IMR-90 (cell line): Measurements from ENCODE around the gene BNIP5. TPM values are rescaled to one million over a fixed set of nuclear protein-coding genes. Genes with fewer than 3 reads are reported as not detected.

Experiments
- ATAC-seq: fragments of 200-7000 bp; cut with Tn5 transposase; 2 replicates; pipeline ENCODE4 v1.9.1; 2020; ENCODE audit warnings: low read depth, mild to moderate bottlenecking, moderate library complexity
- BruUV-seq: library from RNA; stranded (reverse); fragments of 400-500 nt; replicated peaks from 2 replicates; lab custom pipeline; 2021; lab: Mats Ljungman, UMichigan
- CTCF ChIA-PET: fragments of 300-600 bp; formaldehyde crosslinking; extraction: SDS; loops from one replicate; lab custom pipeline; 2021; ENCODE audit warnings: antibody characterized with exemption; lab: Yijun Ruan, JAX
- POLR2A ChIA-PET: fragments of 300-600 bp; sonication (Branson Sonifier 250); formaldehyde crosslinking; loops from one replicate; lab custom pipeline; 2022; ENCODE audit warnings: antibody characterized with exemption; ENCODE audit not compliant: unreplicated experiment; lab: Charles Lee
- DNase-seq: peaks from one replicate; pipeline ENCODE4 v3.0.0; 2013
- H2AFZ ChIP-seq: replicated peaks from 2 replicates; pipeline ENCODE3; 2013; ENCODE audit warnings: low read length, mild to moderate bottlenecking; ENCODE audit not compliant: poor library complexity
- H2AK5ac ChIP-seq: 2 replicates; pipeline ENCODE4 v1.6.1; 2013; ENCODE audit warnings: low read depth, low read length, inconsistent platforms
- H2AK9ac ChIP-seq: replicated peaks from 2 replicates; pipeline ENCODE3; 2013; ENCODE audit warnings: mild to moderate bottlenecking, low read depth, low read length, moderate library complexity; ENCODE audit not compliant: poor library complexity
- H2BK120ac ChIP-seq: 2 replicates; pipeline ENCODE4 v1.6.1; 2013; ENCODE audit warnings: low read depth, low read length, inconsistent platforms
- H2BK15ac ChIP-seq: 3 replicates; pipeline ENCODE4 v1.6.1; 2013; ENCODE audit warnings: low read depth, low read length, inconsistent platforms
- H2BK20ac ChIP-seq: 2 replicates; pipeline ENCODE4 v1.6.1; 2013; ENCODE audit warnings: low read depth, mild to moderate bottlenecking, inconsistent platforms, low read length, moderate library complexity
- H2BK5ac ChIP-seq: 2 replicates; pipeline ENCODE4 v1.6.1; 2013; ENCODE audit warnings: mild to moderate bottlenecking, low read depth, low read length, inconsistent platforms; ENCODE audit not compliant: poor library complexity, severe bottlenecking
- H3K14ac ChIP-seq: replicated peaks from 2 replicates; pipeline ENCODE4 v1.6.1; 2013; ENCODE audit warnings: low read depth, low read length, inconsistent platforms
- H3K18ac ChIP-seq: 2 replicates; pipeline ENCODE4 v1.6.1; 2013; ENCODE audit warnings: low read depth, low read length, control low read depth
- H3K23ac ChIP-seq: 2 replicates; pipeline ENCODE4 v1.6.1; 2013; ENCODE audit warnings: low read depth, low read length, inconsistent platforms
- H3K27ac ChIP-seq: 2 replicates; pipeline ENCODE4 v1.5.1; 2013; ENCODE audit warnings: mild to moderate bottlenecking, control low read depth, low read length; ENCODE audit not compliant: insufficient read depth
- H3K27me3 ChIP-seq: 2 replicates; pipeline ENCODE4 v1.6.1; 2013; ENCODE audit warnings: low read length; ENCODE audit not compliant: control insufficient read depth, insufficient read depth
- H3K36me3 ChIP-seq: 2 replicates; pipeline ENCODE4 v1.6.1; 2013; ENCODE audit warnings: low read length, mixed read lengths; ENCODE audit not compliant: control insufficient read depth, insufficient read depth
- H3K4ac ChIP-seq: 2 replicates; pipeline ENCODE4 v1.6.1; 2013; ENCODE audit warnings: low read depth, low read length, inconsistent platforms
- H3K4me1 ChIP-seq: 2 replicates; pipeline ENCODE4 v1.6.1; 2013; ENCODE audit warnings: low read length, mixed read lengths; ENCODE audit not compliant: control insufficient read depth, insufficient read depth
- H3K4me2 ChIP-seq: 2 replicates; pipeline ENCODE4 v1.6.1; 2013; ENCODE audit warnings: low read depth, mild to moderate bottlenecking, control low read depth, low read length, moderate library complexity
- H3K4me3 ChIP-seq: 2 replicates; pipeline ENCODE4 v1.5.1; 2013; ENCODE audit warnings: low read depth, mild to moderate bottlenecking, control low read depth, low read length, moderate library complexity; ENCODE audit not compliant: insufficient read depth
- H3K56ac ChIP-seq: 2 replicates; pipeline ENCODE4 v1.6.1; 2013; ENCODE audit warnings: low read length, inconsistent platforms; ENCODE audit not compliant: insufficient read depth; ENCODE audit errors: extremely low read depth
- H3K79me1 ChIP-seq, 2 experiments: 2 replicates each; pipeline ENCODE4 v1.6.1; 2013; ENCODE audit warnings: low read length in 2 of 2, inconsistent platforms in 1 of 2, low read depth in 1 of 2
- H3K9ac ChIP-seq: 2 replicates; pipeline ENCODE4 v1.6.1; 2013; ENCODE audit warnings: low read depth, low read length, control low read depth
- H3K9me1 ChIP-seq: 2 replicates; pipeline ENCODE4 v1.6.1; 2013; ENCODE audit warnings: low read length, inconsistent platforms; ENCODE audit not compliant: insufficient read depth
- H3K9me3 ChIP-seq: 2 replicates; pipeline ENCODE4 v1.6.1; 2013; ENCODE audit warnings: low read length; ENCODE audit not compliant: control insufficient read depth, insufficient read depth
- H4K20me1 ChIP-seq: 2 replicates; pipeline ENCODE4 v1.6.1; 2013; ENCODE audit warnings: low read length, inconsistent platforms; ENCODE audit not compliant: insufficient read depth
- H4K5ac ChIP-seq: 2 replicates; pipeline ENCODE4 v1.6.1; 2013; ENCODE audit warnings: mild to moderate bottlenecking, low read depth, low read length, control low read depth
- H4K8ac ChIP-seq, 2 experiments: 2 replicates each; pipeline ENCODE4 v1.6.1; 2013; ENCODE audit warnings: low read depth in 2 of 2, low read length in 2 of 2, control low read depth in 1 of 2, inconsistent platforms in 1 of 2
- H4K91ac ChIP-seq: 2 replicates; pipeline ENCODE4 v1.6.1; 2013; ENCODE audit warnings: low read depth, low read length, inconsistent platforms; ENCODE audit not compliant: insufficient read depth
- BHLHE40 ChIP-seq: fragments of 150-350 bp; IDR thresholded peaks from 2 replicates; pipeline ENCODE4 v1.6.1; 2016; ENCODE audit warnings: mild to moderate bottlenecking, low read depth, low read length
- CEBPB ChIP-seq: IDR thresholded peaks from 2 replicates; pipeline ENCODE4 v1.6.1; 2012; ENCODE audit warnings: low read depth, low read length, improper control_type of control experiment
- CHD1 ChIP-seq: IDR thresholded peaks from 2 replicates; pipeline ENCODE4 v1.6.1; 2012; ENCODE audit warnings: low read depth, low read length, improper control_type of control experiment
- ELK1 ChIP-seq: fragments of 150-350 bp; IDR thresholded peaks from 2 replicates; pipeline ENCODE4 v1.6.1; 2016; ENCODE audit warnings: low read depth, mild to moderate bottlenecking, low read length, moderate library complexity, borderline replicate concordance
- FOS ChIP-seq: fragments of 150-350 bp; IDR thresholded peaks from 2 replicates; pipeline ENCODE4 v1.6.1; 2016; ENCODE audit warnings: low read depth, low read length
- MAFK ChIP-seq: IDR thresholded peaks from 2 replicates; pipeline ENCODE4 v1.6.1; 2012; ENCODE audit warnings: low read depth, low read length, improper control_type of control experiment
- NFE2L2 ChIP-seq: fragments of 150-350 bp; IDR thresholded peaks from 2 replicates; pipeline ENCODE4 v1.6.1; 2016; ENCODE audit warnings: low read depth, mild to moderate bottlenecking, low read length
- POLR2A ChIP-seq: IDR thresholded peaks from 2 replicates; pipeline ENCODE4 v1.6.1; 2012; ENCODE audit warnings: mild to moderate bottlenecking, low read depth, low read length
- RCOR1 ChIP-seq: IDR thresholded peaks from 2 replicates; pipeline ENCODE4 v1.6.1; 2012; ENCODE audit warnings: mild to moderate bottlenecking, low read length, improper control_type of control experiment; ENCODE audit not compliant: insufficient replicate concordance
- RFX5 ChIP-seq: IDR thresholded peaks from 2 replicates; pipeline ENCODE4 v1.8.0; 2012; ENCODE audit warnings: low read depth, mild to moderate bottlenecking, low read length, moderate library complexity
- SMC3 ChIP-seq: fragments of 150-350 bp; IDR thresholded peaks from 2 replicates; pipeline ENCODE4 v1.6.1; 2016; ENCODE audit warnings: low read depth, mild to moderate bottlenecking, antibody characterized with exemption, low read length, moderate library complexity
- USF2 ChIP-seq: fragments of 150-350 bp; IDR thresholded peaks from 2 replicates; pipeline ENCODE4 v1.6.1; 2017; ENCODE audit warnings: mild to moderate bottlenecking, antibody characterized with exemption, low read length, low read depth
- WGBS, 2 experiments: methylation state at CpG; one replicate each; pipeline versions ENCODE4 v1.1.5 to v1.1.7; 2013; ENCODE audit warnings: missing lambda C conversion rate in 2 of 2; ENCODE audit not compliant: insufficient read length in 1 of 2; ENCODE audit errors: extremely low coverage in 2 of 2; 5-methylcytosine and 5-hydroxymethylcytosine counted together
- dilution Hi-C: fragments of 300-500 bp; cut with HindIII; formaldehyde crosslinking; loops from one replicate; pipeline ENCODE4 v1.14.3; 2018; ENCODE audit warnings: low sequenced_read_pairs; ENCODE audit not compliant: unreplicated experiment
- in situ Hi-C: fragments of 300-500 bp; cut with MboI; formaldehyde crosslinking; loops from 3 replicates; pipeline ENCODE4 v1.14.3; 2019; ENCODE audit warnings: low sequenced_read_pairs, inconsistent platforms, mixed read lengths
- intact Hi-C: fragments of 100-400 bp; cut with micrococcal nuclease; formaldehyde crosslinking; loops from 2 replicates; pipeline ENCODE4 v1.10.0; 2022
- polyA plus RNA-seq, 3 experiments: library from polyadenylated mRNA; depleted of rRNA; stranded (reverse); fragments of >200 nt; gene quantifications; 2 replicates each; pipeline ENCODE4 v1.2.3, GENCODE V29; 2012; ENCODE audit warnings: low replicate concordance in 1 of 3
- total RNA-seq: library from RNA; depleted of rRNA; stranded (reverse); fragments of >200 nt; gene quantifications from 2 replicates; pipeline ENCODE4 v1.2.3, GENCODE V29; 2012

Gene BNIP5
- total and polyA plus RNA-seq, 2 of the 4 experiments (the other 2 are of a cell fraction): not detected

- H3K27me3 ChIP-seq: peaks cover 82% of the 10 kb centered on the region
- H3K9ac ChIP-seq: no peak overlapping the region
- in situ Hi-C loops (no loop called here), dilution Hi-C loops (no loop called here), intact Hi-C loops (no loop called here)
- H3K4me2 ChIP-seq: no peak overlapping the region
- no peaks in the 10 kb centered on the region for H3K36me3 ChIP-seq
- no peak overlapping the region for H3K23ac ChIP-seq
- no peak overlapping the region for H2BK15ac ChIP-seq
- H3K9me3 ChIP-seq: no peaks in the 10 kb centered on the region; the same call in 1 of the 2 replicates
- H2BK120ac ChIP-seq: no peak overlapping the region
- no peak overlapping the region for H2BK5ac ChIP-seq
- 97% methylated on average over 9 of the region's 14 CpGs; no CpG with 5 or more reads in 1 of the 2 experiments for WGBS, 2 experiments
- H3K27ac ChIP-seq: no peak overlapping the region
- no peak overlapping the region for H4K8ac ChIP-seq
- H4K5ac ChIP-seq: no peak overlapping the region
- no peak overlapping the region for H3K4ac ChIP-seq
- H2AFZ ChIP-seq: no peak overlapping the region
- no peaks in the 10 kb centered on the region for H3K4me1 ChIP-seq
- H3K14ac ChIP-seq: no peak overlapping the region
- H3K56ac ChIP-seq: no peak overlapping the region
- H4K20me1 ChIP-seq: no peaks in the 10 kb centered on the region
- H2AK5ac ChIP-seq: no peak overlapping the region
- no peaks in the 10 kb centered on the region for H3K79me1 ChIP-seq
- TF ChIP-seq BHLHE40: no peak
- TF ChIP-seq NFE2L2: no peak
- no peak for TF ChIP-seq FOS
- TF ChIP-seq RFX5: no peak
- no peak for TF ChIP-seq ELK1
- no peak for TF ChIP-seq CEBPB
- no peak for TF ChIP-seq RCOR1
- TF ChIP-seq MAFK: no peak
- TF ChIP-seq SMC3: no peak
- TF ChIP-seq CHD1: no peak
- TF ChIP-seq USF2: no peak
- no peak for TF ChIP-seq POLR2A
- no peak overlapping the region for H2BK20ac ChIP-seq
- DNase-seq: no peak
- H3K18ac ChIP-seq: no peak overlapping the region
- BruUV-seq: no TSS peak
- ATAC-seq: no peak
- H4K91ac ChIP-seq: no peak overlapping the region
- POLR2A ChIA-PET: no interaction called here
- H3K4me3 ChIP-seq: no peak overlapping the region
- 0 out of 2 replicates have a peak, but pooled peaks cover 6% of the 10 kb centered on the region for H3K9me1 ChIP-seq
- CTCF ChIA-PET: no interaction called here
- H2AK9ac ChIP-seq: no peak overlapping the region
Measured at GRCh38 chr6:36335465-36336207, 1.1 kb downstream of the BNIP5 start.
